ENCODE measurements around the gene MYO16.

- no peak for TF ChIP-seq CTCF (IDR thresholded peaks at IDR 0.05; ENCODE audit: low read depth, low read length, poor library complexity, severe bottlenecking)
- no peak for TF ChIP-seq EZH2phosphoT487 (IDR thresholded peaks at IDR 0.05; ENCODE audit: borderline replicate concordance, low read length)
Observed at GRCh38 chr13:109207622-109208021, 578.2 kb downstream of the MYO16 start.
